Liver (tissue), 9 donors: Measurements from ENCODE around the gene FGF14. TPM values are rescaled to one million over a fixed set of nuclear protein-coding genes. Genes with fewer than 3 reads are reported as not detected.

ENCODE experiments used
- DNase-seq: peaks from one replicate; pipeline ENCODE4 v3.0.0-alpha.2; 2017; ENCODE audit warnings: low spot score
- H3K27ac ChIP-seq, 2 donors: one replicate each; pipeline ENCODE4 v1.7.0; 2013; ENCODE audit warnings: inconsistent platforms in 2 of 2, low read length in 2 of 2, control low read depth in 1 of 2, low read depth in 1 of 2, mild to moderate bottlenecking in 1 of 2
- H3K27me3 ChIP-seq, 4 donors: one replicate each; pipeline versions ENCODE4 v1.6.1 to v1.7.0; 2013; ENCODE audit warnings: low read length in 3 of 4, inconsistent platforms in 1 of 4, mild to moderate bottlenecking in 1 of 4, moderate library complexity in 1 of 4; ENCODE audit not compliant: control insufficient read depth in 4 of 4, insufficient read depth in 4 of 4
- H3K36me3 ChIP-seq, 4 donors: one replicate each; pipeline versions ENCODE4 v1.6.1 to v1.7.0; 2013; ENCODE audit warnings: low read length in 3 of 4, mild to moderate bottlenecking in 3 of 4, low read depth in 1 of 4, moderate library complexity in 1 of 4; ENCODE audit not compliant: control insufficient read depth in 4 of 4, insufficient read depth in 3 of 4
- H3K4me1 ChIP-seq, 4 donors: one replicate each; pipeline versions ENCODE4 v1.6.1 to v1.7.0; 2013; ENCODE audit warnings: low read length in 3 of 4, mild to moderate bottlenecking in 3 of 4, moderate library complexity in 1 of 4; ENCODE audit not compliant: control insufficient read depth in 4 of 4, insufficient read depth in 4 of 4
- H3K4me3 ChIP-seq, 3 donors: one replicate each; pipeline versions ENCODE4 v1.6.1 to v1.7.0; 2013; ENCODE audit warnings: low read length in 3 of 3, control low read depth in 1 of 3, low read depth in 1 of 3, mild to moderate bottlenecking in 1 of 3
- H3K9ac ChIP-seq, 2 donors: one replicate each; pipeline ENCODE4 v1.7.0; 2013; ENCODE audit warnings: low read length in 2 of 2, mild to moderate bottlenecking in 2 of 2, moderate library complexity in 2 of 2, control low read depth in 1 of 2, low read depth in 1 of 2
- H3K9me3 ChIP-seq, 4 donors: one replicate each; pipeline versions ENCODE4 v1.6.1 to v1.7.0; 2013; ENCODE audit warnings: low read length in 3 of 4; ENCODE audit not compliant: control insufficient read depth in 4 of 4
- EGR1 ChIP-seq, 2 donors: IDR thresholded peaks; 2 replicates each; pipeline ENCODE4 v1.6.1; 2016 to 2018; ENCODE audit warnings: antibody characterized with exemption in 2 of 2, low read depth in 2 of 2
- FOXA1 ChIP-seq: IDR thresholded peaks from 2 replicates; pipeline ENCODE4 v1.6.1; 2016; ENCODE audit warnings: antibody characterized with exemption
- FOXA2 ChIP-seq: IDR thresholded peaks from 2 replicates; pipeline ENCODE4 v1.6.1; 2016; ENCODE audit warnings: antibody characterized with exemption
- GABPA ChIP-seq, 2 donors: IDR thresholded peaks in 1 of 2; conservative IDR thresholded peaks in 1 of 2; 2 replicates each; pipeline ENCODE4 v1.6.1; 2016; ENCODE audit warnings: antibody characterized with exemption in 2 of 2, mild to moderate bottlenecking in 1 of 2, moderate library complexity in 1 of 2
- HNF4A ChIP-seq, 2 donors: conservative IDR thresholded peaks; 2 replicates each; pipeline ENCODE4 v1.6.1; 2016; ENCODE audit warnings: antibody characterized with exemption in 2 of 2, mild to moderate bottlenecking in 2 of 2
- HNF4G ChIP-seq: IDR thresholded peaks from 2 replicates; pipeline ENCODE4 v1.6.1; 2016; ENCODE audit warnings: antibody characterized with exemption
- JUND ChIP-seq, 2 donors: IDR thresholded peaks; 2 replicates each; pipeline ENCODE4 v1.6.1; 2016; ENCODE audit warnings: antibody characterized with exemption in 2 of 2
- MAX ChIP-seq: IDR thresholded peaks from 2 replicates; pipeline ENCODE4 v1.6.1; 2016; ENCODE audit warnings: antibody characterized with exemption
- NR2F2 ChIP-seq: IDR thresholded peaks from 2 replicates; pipeline ENCODE4 v1.6.1; 2016; ENCODE audit warnings: antibody characterized with exemption
- RAD21 ChIP-seq, 2 donors: IDR thresholded peaks; 2 replicates each; pipeline ENCODE4 v1.6.1; 2016; ENCODE audit warnings: antibody characterized with exemption in 2 of 2, mild to moderate bottlenecking in 2 of 2
- RXRA ChIP-seq, 2 donors: IDR thresholded peaks; 2 replicates each; pipeline ENCODE4 v1.6.1; 2017 to 2018; ENCODE audit warnings: antibody characterized with exemption in 2 of 2, mild to moderate bottlenecking in 1 of 2
- SP1 ChIP-seq: IDR thresholded peaks from 2 replicates; pipeline ENCODE4 v1.6.1; 2018; ENCODE audit warnings: antibody characterized with exemption, mild to moderate bottlenecking
- TAF1 ChIP-seq: conservative IDR thresholded peaks from 2 replicates; pipeline ENCODE4 v1.6.1; 2016; ENCODE audit warnings: antibody characterized with exemption, mild to moderate bottlenecking
- YY1 ChIP-seq: IDR thresholded peaks from 2 replicates; pipeline ENCODE4 v1.6.1; 2016; ENCODE audit warnings: antibody characterized with exemption, mild to moderate bottlenecking
- WGBS: extraction: QIAGEN DNeasy Blood & Tissue Kit; methylation state at CpG from one replicate; pipeline ENCODE4 v1.1.7; 2013; 5-methylcytosine and 5-hydroxymethylcytosine counted together
- polyA plus RNA-seq, 2 donors: library from polyadenylated mRNA; stranded (reverse) in 1 of 2; unstranded in 1 of 2; fragments of 200-250 nt in 1 of 2; fragments of >200 nt in 1 of 2; fragmentation: Nextera tagmentation in 1 of 2; extraction: Ambion mirVana in 1 of 2; gene quantifications; one replicate each; pipeline versions ENCODE4 v1.2.1 to v1.2.3, GENCODE V29; 2013 to 2015
- total RNA-seq, 2 donors: library from RNA; depleted of rRNA; stranded (reverse); fragments of >200 nt; gene quantifications; one replicate each; pipeline ENCODE4 v1.2.3, GENCODE V29; 2014
- TF ChIP-seq, protein P1 (sequence below): IDR thresholded peaks from 2 replicates; pipeline ENCODE4 v1.6.1; 2016; ENCODE audit warnings: antibody characterized with exemption, mild to moderate bottlenecking
- TF ChIP-seq, protein P2 (sequence below): IDR thresholded peaks from 2 replicates; pipeline ENCODE4 v1.6.1; 2016; ENCODE audit warnings: antibody characterized with exemption
- TF ChIP-seq, protein P3 (sequence below): fragments of 150-350 bp; IDR thresholded peaks from 2 replicates; pipeline ENCODE4 v1.5.1; 2017; ENCODE audit warnings: improper control_type of control experiment, low read depth, low read length; ENCODE audit not compliant: missing input control
- TF ChIP-seq, protein P4 (sequence below): IDR thresholded peaks from 2 replicates; pipeline ENCODE4 v1.6.1; 2016; ENCODE audit warnings: antibody characterized with exemption
- donor health status: healthy.
- donor health status: healthy.
- donor health status: healthy.
- donor health status: healthy.
- donor health status: healthy.

FGF14 gene
- total and polyA plus RNA-seq, 4 donors, result 0.05 to 3.3 (median 1.0) TPM

- Histone ChIP-seq H3K4me1 (peaks cover 0 to 2% (median 0%) of the 10 kb centered on the region in 4 donors), H3K9me3 (no peaks in the 10 kb centered on the region), H3K27ac (no peak overlapping the region), H3K9ac (no peak overlapping the region), H3K36me3 (no peaks in the 10 kb centered on the region), H3K27me3 (no peaks in the 10 kb centered on the region), H3K4me3 (no peak overlapping the region)
- no peak for DNase-seq
- 92% methylated on average over 5 of the region's 5 CpGs for WGBS
- TF ChIP-seq EGR1 (IDR thresholded peaks at IDR 0.05; ENCODE audit: low read depth in 2 of 2) (no peak), RAD21 (IDR thresholded peaks at IDR 0.05) (no peak), YY1 (no peak), MAX (no peak), FOXA2 (no peak), SP1 (no peak), HNF4G (no peak), RXRA (IDR thresholded peaks at IDR 0.05) (no peak), NR2F2 (no peak), TAF1 (no peak), GABPA (IDR thresholded peaks at IDR 0.05 in 1 of 2, conservative IDR thresholded peaks at IDR 0.05 in 1 of 2) (no peak), HNF4A (conservative IDR thresholded peaks at IDR 0.05) (no peak), JUND (IDR thresholded peaks at IDR 0.05) (no peak), FOXA1 (no peak)
- TF ChIP-seq, protein P1, sequence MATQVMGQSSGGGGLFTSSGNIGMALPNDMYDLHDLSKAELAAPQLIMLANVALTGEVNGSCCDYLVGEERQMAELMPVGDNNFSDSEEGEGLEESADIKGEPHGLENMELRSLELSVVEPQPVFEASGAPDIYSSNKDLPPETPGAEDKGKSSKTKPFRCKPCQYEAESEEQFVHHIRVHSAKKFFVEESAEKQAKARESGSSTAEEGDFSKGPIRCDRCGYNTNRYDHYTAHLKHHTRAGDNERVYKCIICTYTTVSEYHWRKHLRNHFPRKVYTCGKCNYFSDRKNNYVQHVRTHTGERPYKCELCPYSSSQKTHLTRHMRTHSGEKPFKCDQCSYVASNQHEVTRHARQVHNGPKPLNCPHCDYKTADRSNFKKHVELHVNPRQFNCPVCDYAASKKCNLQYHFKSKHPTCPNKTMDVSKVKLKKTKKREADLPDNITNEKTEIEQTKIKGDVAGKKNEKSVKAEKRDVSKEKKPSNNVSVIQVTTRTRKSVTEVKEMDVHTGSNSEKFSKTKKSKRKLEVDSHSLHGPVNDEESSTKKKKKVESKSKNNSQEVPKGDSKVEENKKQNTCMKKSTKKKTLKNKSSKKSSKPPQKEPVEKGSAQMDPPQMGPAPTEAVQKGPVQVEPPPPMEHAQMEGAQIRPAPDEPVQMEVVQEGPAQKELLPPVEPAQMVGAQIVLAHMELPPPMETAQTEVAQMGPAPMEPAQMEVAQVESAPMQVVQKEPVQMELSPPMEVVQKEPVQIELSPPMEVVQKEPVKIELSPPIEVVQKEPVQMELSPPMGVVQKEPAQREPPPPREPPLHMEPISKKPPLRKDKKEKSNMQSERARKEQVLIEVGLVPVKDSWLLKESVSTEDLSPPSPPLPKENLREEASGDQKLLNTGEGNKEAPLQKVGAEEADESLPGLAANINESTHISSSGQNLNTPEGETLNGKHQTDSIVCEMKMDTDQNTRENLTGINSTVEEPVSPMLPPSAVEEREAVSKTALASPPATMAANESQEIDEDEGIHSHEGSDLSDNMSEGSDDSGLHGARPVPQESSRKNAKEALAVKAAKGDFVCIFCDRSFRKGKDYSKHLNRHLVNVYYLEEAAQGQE, result no peak
- TF ChIP-seq, protein P2, sequence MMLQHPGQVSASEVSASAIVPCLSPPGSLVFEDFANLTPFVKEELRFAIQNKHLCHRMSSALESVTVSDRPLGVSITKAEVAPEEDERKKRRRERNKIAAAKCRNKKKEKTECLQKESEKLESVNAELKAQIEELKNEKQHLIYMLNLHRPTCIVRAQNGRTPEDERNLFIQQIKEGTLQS, result no peak
- TF ChIP-seq, protein P3, sequence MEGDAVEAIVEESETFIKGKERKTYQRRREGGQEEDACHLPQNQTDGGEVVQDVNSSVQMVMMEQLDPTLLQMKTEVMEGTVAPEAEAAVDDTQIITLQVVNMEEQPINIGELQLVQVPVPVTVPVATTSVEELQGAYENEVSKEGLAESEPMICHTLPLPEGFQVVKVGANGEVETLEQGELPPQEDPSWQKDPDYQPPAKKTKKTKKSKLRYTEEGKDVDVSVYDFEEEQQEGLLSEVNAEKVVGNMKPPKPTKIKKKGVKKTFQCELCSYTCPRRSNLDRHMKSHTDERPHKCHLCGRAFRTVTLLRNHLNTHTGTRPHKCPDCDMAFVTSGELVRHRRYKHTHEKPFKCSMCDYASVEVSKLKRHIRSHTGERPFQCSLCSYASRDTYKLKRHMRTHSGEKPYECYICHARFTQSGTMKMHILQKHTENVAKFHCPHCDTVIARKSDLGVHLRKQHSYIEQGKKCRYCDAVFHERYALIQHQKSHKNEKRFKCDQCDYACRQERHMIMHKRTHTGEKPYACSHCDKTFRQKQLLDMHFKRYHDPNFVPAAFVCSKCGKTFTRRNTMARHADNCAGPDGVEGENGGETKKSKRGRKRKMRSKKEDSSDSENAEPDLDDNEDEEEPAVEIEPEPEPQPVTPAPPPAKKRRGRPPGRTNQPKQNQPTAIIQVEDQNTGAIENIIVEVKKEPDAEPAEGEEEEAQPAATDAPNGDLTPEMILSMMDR, result no peak
- TF ChIP-seq, protein P4, sequence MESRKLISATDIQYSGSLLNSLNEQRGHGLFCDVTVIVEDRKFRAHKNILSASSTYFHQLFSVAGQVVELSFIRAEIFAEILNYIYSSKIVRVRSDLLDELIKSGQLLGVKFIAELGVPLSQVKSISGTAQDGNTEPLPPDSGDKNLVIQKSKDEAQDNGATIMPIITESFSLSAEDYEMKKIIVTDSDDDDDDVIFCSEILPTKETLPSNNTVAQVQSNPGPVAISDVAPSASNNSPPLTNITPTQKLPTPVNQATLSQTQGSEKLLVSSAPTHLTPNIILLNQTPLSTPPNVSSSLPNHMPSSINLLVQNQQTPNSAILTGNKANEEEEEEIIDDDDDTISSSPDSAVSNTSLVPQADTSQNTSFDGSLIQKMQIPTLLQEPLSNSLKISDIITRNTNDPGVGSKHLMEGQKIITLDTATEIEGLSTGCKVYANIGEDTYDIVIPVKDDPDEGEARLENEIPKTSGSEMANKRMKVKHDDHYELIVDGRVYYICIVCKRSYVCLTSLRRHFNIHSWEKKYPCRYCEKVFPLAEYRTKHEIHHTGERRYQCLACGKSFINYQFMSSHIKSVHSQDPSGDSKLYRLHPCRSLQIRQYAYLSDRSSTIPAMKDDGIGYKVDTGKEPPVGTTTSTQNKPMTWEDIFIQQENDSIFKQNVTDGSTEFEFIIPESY, result no peak
Observed at GRCh38 chr13:102346769-102347168, 55.1 kb downstream of the FGF14 start.
